KBM-7 (cell line): ENCODE results near the gene FKBP15.

Source experiments
- DNase-seq: peaks from one replicate; pipeline ENCODE4 v3.0.0-alpha.2; 2015
- in situ Hi-C: fragments of 300-500 bp; cut with MboI; formaldehyde crosslinking; loops from 2 replicates; pipeline ENCODE4 v1.14.3; 2020; ENCODE audit warnings: low sequenced_read_pairs, low pct_unique_long_range_greater_than_20kb, mixed read lengths

FKBP15 gene

DNA sequence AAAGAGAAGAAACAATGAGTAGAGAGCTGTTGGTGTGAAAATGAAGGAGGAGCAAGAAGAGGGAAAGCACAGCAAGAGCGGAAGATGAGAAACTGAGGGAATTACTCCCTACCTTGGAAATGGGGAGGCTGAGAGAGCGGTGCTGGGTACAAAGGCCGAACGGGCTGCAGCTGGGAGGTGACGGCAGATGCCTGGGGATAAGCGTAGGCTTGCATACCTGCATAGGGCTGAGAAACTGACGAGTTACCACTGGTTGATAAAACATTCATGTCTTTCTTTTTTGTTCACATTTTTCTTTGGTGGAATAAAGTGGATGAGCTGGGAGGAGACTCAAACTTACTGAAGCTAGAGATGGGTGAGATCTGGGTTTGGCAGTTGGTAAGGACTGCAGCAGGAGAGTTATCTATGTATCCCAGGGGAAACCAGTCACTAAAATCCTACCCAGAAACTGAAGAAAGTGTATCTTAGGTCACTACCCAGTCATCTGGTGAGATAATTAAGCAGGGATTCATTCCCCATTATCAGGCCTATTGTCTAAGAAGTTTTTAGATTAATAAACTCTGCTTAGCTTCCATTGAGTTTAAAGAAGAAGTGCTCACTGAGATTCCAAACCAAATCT, 34.8 kb downstream of the FKBP15 start:
- in situ Hi-C loops = no loop called here
- DNase-seq = no peak

- in situ Hi-C loops = no loop called here
- DNase-seq = no peak
Measured at GRCh38 chr9:113185271-113185670, 35.8 kb downstream of the FKBP15 start.

DNA sequence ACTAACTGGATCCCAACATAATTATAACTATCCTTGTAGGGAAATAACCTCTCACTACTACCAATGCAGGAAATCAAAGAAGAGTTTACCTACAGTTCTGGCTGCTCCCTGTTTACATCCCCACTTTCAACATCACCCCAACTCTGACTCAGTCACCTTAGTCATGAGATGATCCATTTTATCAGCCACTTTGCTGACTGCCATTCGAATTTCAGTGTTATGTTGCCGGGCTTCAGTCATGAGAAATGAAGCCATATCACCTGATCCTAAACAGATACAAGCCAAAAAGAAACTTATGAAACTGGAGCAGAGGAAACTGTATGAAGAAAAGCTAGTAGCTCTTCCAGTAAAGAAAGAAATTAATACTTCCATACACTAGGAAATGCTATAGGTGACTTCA, 36.5 kb downstream of the FKBP15 start:
- in situ Hi-C loops = no loop called here
- DNase-seq = no peak

- in situ Hi-C loops = no loop called here
Measured at GRCh38 chr9:113183956-113184488, 37.1 kb downstream of the FKBP15 start.

GRCh38 chr9:113181165-113181564, 39.9 kb downstream of the FKBP15 start:
- no peak for DNase-seq
- in situ Hi-C loops = no loop called here

More at GRCh38 chr9:113183956-113184488, 37.1 kb downstream of the FKBP15 start:
- DNase-seq = no peak

DNA sequence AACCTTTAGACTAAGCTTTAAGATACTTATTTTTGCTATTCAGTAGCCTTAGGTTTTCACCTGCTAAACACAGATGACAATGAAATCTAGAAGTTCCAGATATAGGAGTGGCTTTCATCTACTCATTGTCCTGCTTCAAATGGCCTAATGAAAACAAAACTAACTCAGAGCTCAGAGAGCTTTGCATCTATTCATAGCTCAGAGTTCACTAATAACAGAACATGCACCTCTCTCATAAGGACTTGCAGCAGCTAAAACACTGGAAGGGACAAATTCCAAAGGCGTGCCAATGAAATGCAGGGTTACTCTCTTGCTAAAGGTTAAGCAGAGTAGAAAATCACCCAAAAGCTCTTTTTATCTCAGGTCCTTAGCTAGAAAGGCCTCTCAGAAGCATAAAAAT, 41.2 kb downstream of the FKBP15 start:
- DNase-seq = no peak
- in situ Hi-C loops = no loop called here

DNA sequence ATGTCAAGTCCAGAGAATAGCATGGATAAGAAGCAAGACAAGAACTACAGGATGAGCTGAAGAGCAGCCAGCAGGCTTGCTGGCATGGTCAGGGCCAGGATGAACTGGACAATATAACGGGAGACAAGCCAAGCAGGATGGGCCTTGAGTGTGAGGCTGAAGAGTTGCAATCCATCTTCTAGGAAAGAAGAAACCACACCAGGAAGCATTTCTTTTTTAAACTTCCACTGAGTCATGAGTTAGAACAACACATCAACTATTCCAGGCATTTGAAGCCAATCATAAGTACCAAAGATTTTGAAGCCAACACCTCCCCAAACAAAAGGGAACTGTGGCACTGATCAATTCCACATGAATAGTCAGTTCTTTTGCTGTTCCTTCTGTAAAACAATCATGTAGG, 43.0 kb downstream of the FKBP15 start:
- in situ Hi-C loops = no loop called here
- DNase-seq = no peak

- in situ Hi-C loops = no loop called here
- no peak for DNase-seq
Measured at GRCh38 chr9:113177251-113177650, 43.8 kb downstream of the FKBP15 start.

DNA sequence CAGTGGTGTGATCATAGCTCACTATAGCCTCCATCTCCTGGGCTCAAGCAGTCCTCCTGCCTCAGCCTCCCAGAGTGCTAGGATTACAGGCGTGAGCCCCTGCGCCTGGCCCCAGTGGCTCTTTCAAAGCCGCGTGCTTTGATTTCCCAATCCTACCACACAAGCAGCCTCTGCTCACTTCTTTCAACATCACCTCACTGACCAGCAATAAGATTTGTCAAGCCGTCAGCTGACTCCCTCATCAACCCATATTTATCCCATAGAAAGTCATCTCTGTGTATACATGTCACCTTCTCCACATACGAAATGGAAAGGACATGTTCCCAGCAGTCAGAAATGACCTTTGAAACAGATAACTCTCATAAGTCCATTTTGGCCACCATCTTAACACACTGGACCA, 44.3 kb downstream of the FKBP15 start:
- in situ Hi-C loops = no loop called here
- DNase-seq = no peak

GRCh38 chr9:113173341-113173740, 47.7 kb downstream of the FKBP15 start:
- in situ Hi-C loops = no loop called here
- no peak for DNase-seq

- in situ Hi-C loops = no loop called here
- DNase-seq = no peak
Measured at GRCh38 chr9:113168809-113169208, 52.3 kb downstream of the FKBP15 start.

- no peak for DNase-seq
- in situ Hi-C loops = no loop called here
Measured at GRCh38 chr9:113166039-113166438, 55.0 kb downstream of the FKBP15 start.

DNA sequence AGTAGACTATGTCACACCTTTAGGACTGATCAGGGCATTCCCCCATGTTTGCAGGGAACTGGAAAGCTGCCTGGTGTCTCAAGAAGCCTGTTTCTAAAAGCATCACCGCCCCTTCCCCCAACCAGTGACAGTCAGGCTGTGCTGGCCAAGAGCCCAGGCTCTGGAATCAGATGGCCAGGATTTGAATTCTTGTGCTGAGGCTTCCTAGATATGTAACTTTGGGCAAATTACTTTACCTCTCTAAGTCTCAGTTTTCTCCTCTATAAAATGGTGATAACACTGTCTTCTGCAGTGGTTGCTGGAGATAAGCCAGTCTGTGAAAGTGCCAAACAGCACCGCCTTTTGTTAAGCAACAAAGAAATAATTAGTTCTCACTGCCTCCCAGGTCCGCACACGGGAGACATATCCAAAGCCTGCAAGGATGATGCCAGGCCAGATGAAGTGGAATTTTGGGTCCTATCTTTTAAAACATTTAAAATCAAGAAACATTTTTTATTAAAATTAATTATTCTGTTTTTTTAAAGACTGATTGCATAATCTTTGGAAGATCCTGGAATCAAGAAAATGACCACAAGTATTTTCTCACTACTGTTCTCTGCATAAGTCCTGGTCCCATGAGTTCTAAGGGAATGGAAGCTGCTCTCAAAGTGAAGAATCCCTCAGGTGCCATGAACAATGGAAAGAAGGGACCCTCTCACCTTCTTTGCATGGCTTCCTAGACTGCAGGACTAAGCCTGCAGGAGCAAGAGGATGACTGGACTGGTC, 56.4 kb downstream of the FKBP15 start:
- in situ Hi-C loops = no loop called here
- no peak for DNase-seq

- no peak for DNase-seq
- in situ Hi-C loops = no loop called here
Measured at GRCh38 chr9:113163001-113163400, 58.1 kb downstream of the FKBP15 start.

GRCh38 chr9:113160571-113160970, 60.5 kb downstream of the FKBP15 start:
- DNase-seq = no peak
- in situ Hi-C loops = no loop called here

- DNase-seq = no peak
- in situ Hi-C loops = no loop called here
Measured at GRCh38 chr9:113158446-113158845, 62.6 kb downstream of the FKBP15 start.

DNA sequence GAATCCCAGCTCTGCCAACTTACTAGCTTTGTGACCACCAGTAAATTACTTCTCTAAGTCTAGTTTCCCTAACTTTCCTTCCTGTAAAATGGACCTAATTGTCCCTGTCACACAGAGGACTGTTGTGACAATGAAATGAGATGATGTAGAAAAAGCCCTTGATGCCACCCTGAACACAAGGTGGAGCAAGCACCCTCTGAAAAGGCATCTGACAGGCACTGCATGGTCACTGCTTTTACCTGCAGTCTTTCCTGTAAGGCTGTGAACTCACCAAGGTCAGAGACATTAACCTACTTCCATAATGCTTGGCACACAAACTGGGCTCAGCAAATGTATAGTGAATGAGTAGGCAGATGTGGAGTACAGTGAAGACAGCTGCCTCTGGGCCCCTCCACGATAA, 64.2 kb downstream of the FKBP15 start:
- in situ Hi-C loops = no loop called here
- no peak for DNase-seq

- in situ Hi-C loops = no loop called here
- peak; percentile 93 for DNase-seq
Measured at GRCh38 chr9:113155911-113156588, 65.0 kb downstream of the FKBP15 start.

GRCh38 chr9:113154946-113155345, 66.1 kb downstream of the FKBP15 start:
- peak; percentile 35 for DNase-seq
- in situ Hi-C loops = no loop called here

DNA sequence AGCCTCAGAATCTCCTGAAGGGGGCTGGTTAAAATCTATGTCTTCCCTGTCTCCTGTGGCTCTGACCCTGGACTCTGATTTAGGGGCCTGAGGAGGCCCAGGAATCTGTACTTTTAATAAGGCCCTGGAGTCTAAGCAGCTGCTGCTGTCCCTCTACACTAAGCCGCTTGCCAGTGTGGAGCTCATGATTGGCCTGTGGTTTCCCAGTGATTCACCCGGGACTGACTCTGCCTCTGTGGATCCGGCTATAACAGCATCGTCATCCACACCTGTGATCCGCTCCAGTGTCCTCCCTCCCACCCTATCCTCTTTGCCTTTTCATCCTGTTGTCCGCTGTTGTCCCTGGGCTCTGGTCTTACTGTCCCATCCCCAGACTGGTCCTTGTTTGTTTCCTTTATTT, 66.6 kb downstream of the FKBP15 start:
- in situ Hi-C loops = no loop called here
- no peak for DNase-seq
